Panc1 (cell line): ENCODE measurements around the gene ADGRV1. TPM values are rescaled to one million over a fixed set of nuclear protein-coding genes. Genes with fewer than 3 reads are reported as not detected.
"Not testable (repeated sequence)": the region's sequence is repeated elsewhere in the genome, so short reads cannot be mapped to it uniquely, and the experiment has no call there.

Experiments
- ATAC-seq: fragments of 200-7000 bp; cut with Tn5 transposase; 2 replicates; pipeline ENCODE4 v1.9.1; 2020; ENCODE audit warnings: mild to moderate bottlenecking, moderate library complexity
- BruUV-seq: library from RNA; stranded (reverse); fragments of 400-500 nt; replicated peaks from 2 replicates; lab custom pipeline; 2021; lab: Mats Ljungman, UMichigan
- CTCF ChIA-PET: fragments of 300-600 bp; sonication (Branson Sonifier 250); formaldehyde crosslinking; loops from one replicate; lab custom pipeline; 2022; ENCODE audit warnings: antibody characterized with exemption; lab: Charles Lee
- POLR2A ChIA-PET: fragments of 300-600 bp; sonication (Branson Sonifier 250); formaldehyde crosslinking; loops from one replicate; lab custom pipeline; 2022; ENCODE audit warnings: antibody characterized with exemption; lab: Charles Lee
- DNase-seq: peaks from one replicate; pipeline ENCODE4 v3.0.0-alpha.2; 2010; ENCODE audit warnings: low read depth, low spot score
- H3K27ac ChIP-seq: 2 replicates; pipeline ENCODE4 v1.5.1; 2011; ENCODE audit warnings: mild to moderate bottlenecking, low read length, inconsistent platforms
- H3K27me3 ChIP-seq: fragments of 200-500 bp; sonication (Bioruptor generic); 2 replicates; pipeline ENCODE4 v1.6.0; 2014; ENCODE audit warnings: low read length, inconsistent platforms; ENCODE audit not compliant: control insufficient read depth, insufficient read depth
- H3K36me3 ChIP-seq: fragments of 200-500 bp; sonication (Bioruptor generic); 2 replicates; pipeline ENCODE4 v1.5.1; 2014; ENCODE audit warnings: inconsistent platforms, mild to moderate bottlenecking, low read length, moderate library complexity; ENCODE audit not compliant: control insufficient read depth, insufficient read depth
- H3K4me1 ChIP-seq: 2 replicates; pipeline ENCODE4 v1.5.1; 2011; ENCODE audit warnings: inconsistent platforms, mild to moderate bottlenecking, low read length, moderate library complexity; ENCODE audit not compliant: control insufficient read depth, insufficient read depth
- H3K4me3 ChIP-seq, 2 experiments: 2 replicates each; pipeline ENCODE4 v1.5.1; 2011 to 2012; ENCODE audit warnings: low read depth in 2 of 2, low read length in 2 of 2, mild to moderate bottlenecking in 2 of 2, inconsistent platforms in 1 of 2, moderate library complexity in 1 of 2
- H3K9me3 ChIP-seq: fragments of 200-500 bp; sonication (Bioruptor generic); 2 replicates; pipeline ENCODE4 v1.5.1; 2014; ENCODE audit warnings: low read depth, mild to moderate bottlenecking, inconsistent platforms, low read length, moderate library complexity; ENCODE audit not compliant: control insufficient read depth, insufficient read depth
- CTCF ChIP-seq: fragments of 450-650 bp; IDR thresholded peaks from 2 replicates; pipeline ENCODE4 v1.5.1; 2017; ENCODE audit warnings: mild to moderate bottlenecking
- POLR2AphosphoS5 ChIP-seq: IDR thresholded peaks from 2 replicates; pipeline ENCODE4 v1.6.1; 2012; ENCODE audit warnings: mild to moderate bottlenecking, low read depth, low read length, moderate library complexity
- REST ChIP-seq, 2 experiments: IDR thresholded peaks; 2 replicates each; pipeline ENCODE4 v1.6.1; 2011 to 2012; ENCODE audit warnings: low read depth in 2 of 2, control low read depth in 1 of 2, low read length in 1 of 2, mild to moderate bottlenecking in 1 of 2, moderate library complexity in 1 of 2; ENCODE audit not compliant: insufficient read depth in 1 of 2
- SIN3A ChIP-seq: IDR thresholded peaks from 2 replicates; pipeline ENCODE4 v1.6.1; 2012; ENCODE audit warnings: low read depth, mild to moderate bottlenecking, low read length, moderate library complexity, borderline replicate concordance; ENCODE audit not compliant: insufficient read depth
- TCF7L2 ChIP-seq: IDR thresholded peaks from 2 replicates; pipeline ENCODE4 v1.6.1; 2011; ENCODE audit warnings: mild to moderate bottlenecking, low read depth, low read length, inconsistent platforms
- in situ Hi-C: cut with HindIII; loops from 2 replicates; pipeline ENCODE4 v1.10.0; 2016; ENCODE audit warnings: low sequenced_read_pairs, low pct_unique_long_range_greater_than_20kb
- intact Hi-C: fragments of 100-400 bp; cut with micrococcal nuclease; formaldehyde crosslinking; loops from one replicate; pipeline ENCODE4 v1.10.0; 2022; ENCODE audit not compliant: unreplicated experiment
- total RNA-seq: library from RNA; stranded (reverse); gene quantifications from one replicate; pipeline ENCODE4 v1.2.1, GENCODE V29; 2021; ENCODE audit not compliant: unreplicated experiment

Gene ADGRV1
- total RNA-seq, 1 experiment from 2014 or later: 0.49 TPM

- no peak for ATAC-seq
- Histone ChIP-seq H3K27me3 (no peaks in the 10 kb centered on the region; the same call in 1 of the 2 replicates), H3K9me3 (no peaks in the 10 kb centered on the region), H3K36me3 (no peaks in the 10 kb centered on the region), H3K4me1 (no peaks in the 10 kb centered on the region), H3K27ac (no peak overlapping the region), H3K4me3 (no peak overlapping the region)
- intact Hi-C loops (no loop called here), in situ Hi-C loops (no loop called here)
- DNase-seq: no peak
- no peak for TF ChIP-seq SIN3A
- no peak for TF ChIP-seq CTCF
- TF ChIP-seq POLR2AphosphoS5: no peak
- TF ChIP-seq TCF7L2: no peak
- no peak for TF ChIP-seq REST (IDR thresholded peaks at IDR 0.05; ENCODE audit: insufficient read depth in 1 of 2, low read depth in 2 of 2, low read length in 1 of 2)
- CTCF ChIA-PET: no interaction called here
- BruUV-seq: no TSS peak
- POLR2A ChIA-PET: no interaction called here
These were observed 100.0 kb downstream of the ADGRV1 start for GRCh38 chr5:90658620-90659019.

- ATAC-seq, H3K27ac ChIP-seq, H3K4me3 ChIP-seq, H3K4me1 ChIP-seq, H3K9me3 ChIP-seq, POLR2A ChIA-PET, CTCF ChIA-PET, intact Hi-C loops, DNase-seq, H3K36me3 ChIP-seq, BruUV-seq, in situ Hi-C loops, H3K27me3 ChIP-seq: not testable (repeated sequence)
These were observed 109.5 kb downstream of the ADGRV1 start for GRCh38 chr5:90668079-90668565.

- DNase-seq: no peak
- POLR2A ChIA-PET: interaction anchor here (0.7 kb wide), 1 partner anchor 249 kb away, joined by 3 read pairs; no protein-coding TSS in a partner anchor
- Histone ChIP-seq H3K36me3 (no peaks in the 10 kb centered on the region), H3K27ac (no peak overlapping the region), H3K27me3 (peaks cover 5% of the 10 kb centered on the region; the same call in 1 of the 2 replicates), H3K4me1 (no peaks in the 10 kb centered on the region), H3K9me3 (no peaks in the 10 kb centered on the region), H3K4me3 (no peak overlapping the region)
- no peak for TF ChIP-seq SIN3A
- no peak for TF ChIP-seq REST (IDR thresholded peaks at IDR 0.05; ENCODE audit: insufficient read depth in 1 of 2, low read depth in 2 of 2, low read length in 1 of 2)
- no peak for TF ChIP-seq CTCF
- TF ChIP-seq TCF7L2: no peak
- no peak for TF ChIP-seq POLR2AphosphoS5
- in situ Hi-C loops (no loop called here), intact Hi-C loops (no loop called here)
- no TSS peak for BruUV-seq
- CTCF ChIA-PET: no interaction called here
- no peak for ATAC-seq
These were observed 116.6 kb downstream of the ADGRV1 start for GRCh38 chr5:90675222-90675621.
